Fibroblast of villous mesenchyme (primary cell): ENCODE results near the gene TRIM3. TPM values are rescaled to one million over a fixed set of nuclear protein-coding genes. Genes with fewer than 3 reads are reported as not detected.

Source experiments
- DNase-seq: peaks from one replicate; pipeline ENCODE4 v3.0.0-alpha.2; 2010; ENCODE audit warnings: low read depth
- H3K4me3 ChIP-seq: 2 replicates; pipeline ENCODE4 v1.5.1; 2011; ENCODE audit warnings: low read depth, mild to moderate bottlenecking, low read length
- CTCF ChIP-seq: IDR thresholded peaks from 2 replicates; pipeline ENCODE4 v1.5.1; 2012; ENCODE audit warnings: low read depth, mild to moderate bottlenecking, low read length; ENCODE audit not compliant: insufficient read depth
- total RNA-seq: library from RNA; depleted of rRNA; stranded (reverse); fragments of >200 nt; gene quantifications from 2 replicates; pipeline ENCODE4 v1.2.3, GENCODE V29; 2012

The TRIM3 gene
- total RNA-seq, 1 donor = 22.0 TPM

GRCh38 chr11:6481012-6481923 lies 7.5 kb upstream of the TRIM3 start, which contains the start of the genes ARFIP2 and TIMM10B:
TSS of gene ARFIP2 (minus strand) at chr11:6481331. CDS start at chr11:6480421, 910 bp downstream.
TSS of gene TIMM10B (plus strand) at chr11:6481501. CDS start at chr11:6481517, 16 bp downstream.
- DNase-seq = peak; percentile 99
- no peak for TF ChIP-seq CTCF
- H3K4me3 ChIP-seq = peak within 1 kb of the TSS; percentile 97

- TF ChIP-seq CTCF = no peak
- DNase-seq = peak; percentile 28
These were observed 6.7 kb upstream of the TRIM3 start for GRCh38 chr11:6480299-6480914.

GRCh38 chr11:6476571-6476970 lies 2.8 kb upstream of the TRIM3 start:
- TF ChIP-seq CTCF = no peak
- DNase-seq = no peak
- no peak overlapping the region for H3K4me3 ChIP-seq

More at GRCh38 chr11:6480299-6480914, 6.7 kb upstream of the TRIM3 start:
- peak overlapping the region; percentile 97 for H3K4me3 ChIP-seq

GRCh38 chr11:6475936-6476335 lies 2.2 kb upstream of the TRIM3 start:
- no peak for TF ChIP-seq CTCF
- H3K4me3 ChIP-seq = no peak overlapping the region

GRCh38 chr11:6474806-6475500 lies 1.2 kb upstream of the TRIM3 start:
- H3K4me3 ChIP-seq = peak overlapping the region; percentile 65
- TF ChIP-seq CTCF = no peak

More at GRCh38 chr11:6475936-6476335, 2.2 kb upstream of the TRIM3 start:
- no peak for DNase-seq

GRCh38 chr11:6474413-6474792 lies 662 bp upstream of the TRIM3 start:
- DNase-seq = no peak

More at GRCh38 chr11:6474806-6475500, 1.2 kb upstream of the TRIM3 start:
- no peak for DNase-seq

More at GRCh38 chr11:6474413-6474792, 662 bp upstream of the TRIM3 start:
- no peak for TF ChIP-seq CTCF
- H3K4me3 ChIP-seq = peak overlapping the region; percentile 65
